RWPE2 (cell line): ENCODE results near the gene DAPK2.

Source experiments
- ATAC-seq: fragments of 200-7000 bp; cut with Tn5 transposase; 3 replicates; pipeline ENCODE4 v1.9.1; 2021; ENCODE audit warnings: low read depth
- DNase-seq: peaks from one replicate; pipeline ENCODE4 v3.0.0-alpha.2; 2020; ENCODE audit warnings: low spot score
- H3K27ac ChIP-seq: fragments of 450-650 bp; 2 replicates; pipeline ENCODE4 v1.5.1; 2017; ENCODE audit warnings: mild to moderate bottlenecking; ENCODE audit not compliant: poor library complexity, severe bottlenecking
- H3K27me3 ChIP-seq: fragments of 250-450 bp; sonication (Bioruptor Pico); 2 replicates; pipeline ENCODE4 v1.5.1; 2021; ENCODE audit warnings: mild to moderate bottlenecking, moderate library complexity; ENCODE audit not compliant: insufficient read depth, poor library complexity, severe bottlenecking
- H3K36me3 ChIP-seq: fragments of 250-450 bp; sonication (Bioruptor Pico); 2 replicates; pipeline ENCODE4 v1.5.1; 2020; ENCODE audit warnings: low read depth, mild to moderate bottlenecking, moderate library complexity
- H3K4me1 ChIP-seq: fragments of 250-450 bp; sonication (Bioruptor Pico); 2 replicates; pipeline ENCODE4 v1.5.1; 2021; ENCODE audit warnings: mild to moderate bottlenecking, moderate library complexity; ENCODE audit not compliant: insufficient read depth, poor library complexity, severe bottlenecking
- H3K4me3 ChIP-seq: fragments of 250-450 bp; sonication (Bioruptor Pico); 2 replicates; pipeline ENCODE4 v1.5.1; 2021; ENCODE audit warnings: mild to moderate bottlenecking, moderate library complexity; ENCODE audit not compliant: severe bottlenecking
- H3K9me3 ChIP-seq: fragments of 250-450 bp; sonication (Bioruptor Pico); 2 replicates; pipeline ENCODE4 v1.5.1; 2021; ENCODE audit warnings: mild to moderate bottlenecking, moderate library complexity; ENCODE audit not compliant: severe bottlenecking
- CTCF ChIP-seq: fragments of 450-650 bp; IDR thresholded peaks from one replicate; pipeline ENCODE4 v1.5.1; 2017; ENCODE audit warnings: mild to moderate bottlenecking, moderate library complexity; ENCODE audit not compliant: poor library complexity, severe bottlenecking

The DAPK2 gene

DNA sequence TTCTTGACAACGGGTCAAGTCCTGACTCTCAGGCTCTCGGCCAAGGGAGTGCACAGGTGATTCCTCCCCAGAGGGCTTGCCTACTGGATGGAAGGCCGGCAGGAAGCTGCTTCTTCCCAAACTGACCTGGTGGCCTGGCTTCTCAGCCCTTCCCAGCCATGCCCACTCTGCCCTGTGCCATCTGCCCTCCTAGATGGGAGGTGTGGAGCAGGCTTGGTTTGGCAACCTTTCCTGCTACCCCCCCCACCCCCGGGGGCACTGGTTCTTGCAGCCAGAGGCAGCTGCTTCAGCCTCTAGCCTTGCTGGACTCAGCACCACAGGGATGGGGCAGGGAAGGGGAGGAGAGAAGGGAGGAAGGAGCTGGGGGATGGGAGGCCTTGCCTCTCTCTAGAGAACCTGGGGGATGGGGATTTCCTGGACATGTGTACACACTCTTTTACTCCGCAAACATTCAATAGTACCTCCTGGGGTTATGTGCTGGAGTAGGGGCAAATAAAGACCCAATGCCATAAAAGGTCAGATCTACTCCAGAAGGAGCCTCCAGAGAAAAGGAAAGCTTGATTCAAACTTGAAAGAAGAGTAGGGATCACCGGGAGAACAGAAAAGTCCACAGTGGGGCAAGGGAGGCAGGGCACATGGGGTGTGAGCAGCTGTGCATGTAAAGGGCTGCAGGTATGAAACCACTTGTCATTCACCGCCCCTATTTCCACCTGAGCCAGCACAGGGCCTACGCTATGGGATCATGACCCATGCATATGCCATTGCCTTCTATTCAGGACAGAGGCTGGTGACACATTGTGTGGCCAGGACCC, 4.2 kb upstream of the DAPK2 start:
- H3K4me1 ChIP-seq, result peaks cover 9% of the 10 kb centered on the region
- no peaks in the 10 kb centered on the region for H3K36me3 ChIP-seq
- no peaks in the 10 kb centered on the region for H3K9me3 ChIP-seq
- H3K27ac ChIP-seq, result no peak overlapping the region
- no peak overlapping the region for H3K4me3 ChIP-seq
- no peak for TF ChIP-seq CTCF
- H3K27me3 ChIP-seq, result no peaks in the 10 kb centered on the region
- no peak for ATAC-seq
- no peak for DNase-seq

DNA sequence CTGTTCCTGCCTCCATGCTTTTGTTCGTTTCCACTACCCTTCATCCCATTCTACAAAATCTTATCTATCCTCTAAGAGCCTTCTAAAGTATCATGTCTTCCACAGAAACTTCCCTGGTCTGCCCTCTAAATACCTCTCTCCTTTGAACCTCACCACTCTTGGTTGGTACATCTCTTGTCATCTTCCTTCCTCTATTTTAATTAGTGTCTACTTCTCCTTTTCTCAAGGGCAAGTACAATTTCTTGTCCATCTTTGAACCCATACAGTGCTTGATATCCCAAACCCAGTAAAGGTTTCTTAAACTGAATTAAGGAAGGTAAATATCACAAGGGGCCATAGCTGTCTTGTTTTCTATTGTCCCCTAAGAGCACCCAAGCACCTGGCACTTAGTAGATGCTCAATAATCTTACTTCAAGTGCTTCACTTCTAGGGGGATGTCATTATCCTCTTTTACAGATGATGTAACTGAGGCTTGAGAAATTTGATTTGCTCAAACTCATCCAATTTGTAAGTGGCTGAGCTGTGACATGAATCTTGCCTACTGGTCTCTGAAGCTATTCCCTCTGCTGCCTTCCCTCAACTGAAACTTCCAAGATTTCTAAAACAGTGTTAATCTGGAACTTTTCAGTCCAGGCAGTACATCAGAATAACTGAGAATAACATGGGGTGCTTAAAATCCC, 2.6 kb upstream of the DAPK2 start:
- H3K27ac ChIP-seq, result no peak overlapping the region
- no peaks in the 10 kb centered on the region for H3K9me3 ChIP-seq
- no peak overlapping the region for H3K4me3 ChIP-seq
- no peak for TF ChIP-seq CTCF
- H3K27me3 ChIP-seq, result no peaks in the 10 kb centered on the region
- peaks cover 9% of the 10 kb centered on the region for H3K4me1 ChIP-seq
- DNase-seq (no peak), ATAC-seq (no peak)
- no peaks in the 10 kb centered on the region for H3K36me3 ChIP-seq

GRCh38 chr15:64045774-64046420, 388 bp downstream of the DAPK2 start:
- Histone ChIP-seq H3K36me3 (no peaks in the 10 kb centered on the region), H3K4me1 (no peaks in the 10 kb centered on the region), H3K4me3 (peak overlapping the region; percentile 45), H3K9me3 (no peaks in the 10 kb centered on the region), H3K27me3 (no peaks in the 10 kb centered on the region), H3K27ac (no peak overlapping the region)
- ATAC-seq (peak; percentile 38), DNase-seq (no peak)
- no peak for TF ChIP-seq CTCF

DNA sequence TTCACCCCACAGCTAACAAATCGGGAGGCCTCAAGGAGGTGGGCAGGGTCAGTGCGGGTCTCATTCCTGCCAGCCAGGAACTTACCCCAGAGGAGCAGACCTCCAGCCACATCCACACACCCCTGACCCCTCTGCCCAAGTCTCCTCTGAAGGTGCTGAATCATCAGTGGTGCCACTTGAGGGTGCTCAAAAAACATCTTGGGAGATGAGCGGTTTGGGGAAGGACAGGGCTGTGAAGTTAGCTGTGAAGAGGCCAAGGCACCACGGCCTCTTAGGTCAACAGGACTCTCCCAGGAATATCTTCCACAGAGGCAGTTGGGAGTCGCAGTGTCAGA, 1.2 kb downstream of the DAPK2 start:
- no peaks in the 10 kb centered on the region for H3K4me1 ChIP-seq
- no peaks in the 10 kb centered on the region for H3K27me3 ChIP-seq
- H3K9me3 ChIP-seq, result no peaks in the 10 kb centered on the region
- no peak for ATAC-seq
- DNase-seq, result no peak
- no peaks in the 10 kb centered on the region for H3K36me3 ChIP-seq
- TF ChIP-seq CTCF, result no peak
- H3K27ac ChIP-seq, result no peak overlapping the region
- no peak overlapping the region for H3K4me3 ChIP-seq
